ENCODE data around the gene MMD2.

MMD2 gene

DNA sequence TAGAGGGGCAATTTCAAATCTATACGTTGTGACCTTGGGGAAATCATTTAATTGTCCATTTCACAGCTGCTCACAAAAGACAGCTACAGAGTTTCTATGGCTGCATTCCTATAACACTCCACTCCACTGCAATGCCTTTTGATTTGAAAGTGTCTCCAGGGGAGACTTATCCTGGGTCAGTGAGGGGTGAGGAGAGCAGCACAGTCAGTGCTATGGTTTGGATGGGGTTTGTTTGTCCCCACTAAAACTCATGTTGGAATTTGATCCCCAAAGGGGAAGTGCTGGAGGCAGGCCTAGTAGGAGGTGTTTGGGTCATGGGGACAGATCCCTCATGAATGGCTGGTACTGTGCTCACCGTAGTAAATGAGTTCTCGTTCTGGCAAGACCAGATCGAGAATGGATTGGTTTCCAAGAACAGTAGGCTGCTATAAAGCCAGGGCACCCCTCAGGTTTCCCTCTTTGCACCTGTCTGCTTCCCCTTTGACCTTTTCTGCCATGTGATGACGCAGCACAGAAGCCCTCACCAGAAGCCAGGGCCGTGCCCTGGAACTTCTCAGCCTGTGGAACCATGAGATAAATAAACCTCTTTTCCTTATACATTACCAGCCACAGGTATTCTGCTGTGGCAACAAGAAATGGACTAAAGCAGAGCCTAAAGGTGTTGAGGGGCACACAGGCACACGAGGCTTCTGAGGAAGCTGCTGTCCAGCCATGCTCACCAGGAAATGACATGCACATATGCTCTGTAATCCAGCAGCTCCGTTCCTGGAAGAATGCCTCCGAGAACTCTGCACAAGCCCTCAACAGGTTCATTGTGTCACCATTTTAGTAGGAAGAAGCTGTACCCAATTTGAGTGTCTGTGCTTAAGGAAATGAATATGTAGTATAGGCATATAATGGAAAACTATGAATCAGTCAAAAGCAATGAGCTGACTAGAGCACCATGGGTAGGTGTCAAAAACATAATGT, 92.2 kb downstream of the MMD2 start:
- FAIRE-seq: no peak

DNA sequence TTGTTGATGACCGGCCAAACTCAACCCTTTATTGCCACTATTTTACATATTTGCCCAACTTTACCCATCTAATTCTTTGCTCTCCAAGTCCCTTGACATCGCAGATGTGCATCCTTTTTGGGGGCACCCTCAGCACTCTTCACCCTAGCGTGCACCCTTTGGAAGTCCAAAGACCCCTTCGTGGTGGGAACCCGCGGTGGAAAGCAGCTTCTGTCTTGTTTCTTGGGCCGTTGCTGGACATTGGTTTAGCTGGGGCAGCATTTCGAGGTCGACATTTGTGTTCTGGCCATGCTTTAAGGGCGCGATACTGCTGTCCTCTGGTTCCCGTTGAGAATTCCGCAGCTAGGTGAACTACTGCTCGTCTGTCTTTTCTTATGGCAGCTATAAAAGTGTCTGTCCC, 96.8 kb downstream of the MMD2 start:
- FAIRE-seq: no peak

DNA sequence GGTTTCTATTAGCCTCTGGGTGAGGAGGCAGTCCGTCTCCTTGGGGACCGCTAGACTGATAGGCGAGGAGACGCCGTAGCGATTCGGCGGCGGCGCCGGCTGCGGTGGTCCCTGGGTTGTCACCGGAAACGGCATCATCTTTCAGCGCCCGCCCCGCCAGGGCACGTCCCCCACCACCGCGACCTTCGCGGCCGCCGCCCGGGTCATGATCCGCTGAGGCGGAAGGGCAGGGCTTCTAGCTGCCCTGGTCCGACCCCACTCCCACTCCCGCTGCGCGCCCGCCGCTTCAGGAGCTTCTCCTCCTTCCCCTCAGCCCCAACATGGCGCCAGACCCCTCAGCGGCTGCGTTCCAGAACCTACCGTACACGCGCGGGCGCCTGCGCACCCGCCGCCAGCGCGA, 97.3 kb downstream of the MMD2 start, which contains the start of gene PAPOLB:
PAPOLB (minus strand) TSS at position 358 of the 400 bp plus-strand sequence; CDS start at position 138, 220 bp downstream.
- no peak for FAIRE-seq

DNA sequence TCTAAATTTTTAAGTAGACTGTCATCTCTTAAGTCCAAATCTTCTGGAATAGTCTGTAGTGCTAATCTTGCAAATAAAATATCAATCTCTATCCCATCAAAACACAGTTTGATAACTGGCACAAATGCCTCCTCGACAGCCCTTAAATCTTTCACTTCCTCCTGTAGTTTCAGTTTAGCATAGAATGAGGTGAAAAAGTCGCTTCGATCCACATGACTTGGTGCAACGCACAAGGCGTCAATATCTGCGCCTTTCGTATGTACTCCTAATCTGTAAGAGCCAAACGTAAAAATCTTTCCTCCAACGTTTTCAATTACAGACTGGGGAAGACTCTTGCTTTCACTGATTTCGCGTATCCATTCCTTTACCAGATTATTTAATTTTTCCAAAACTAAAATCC, 97.8 kb downstream of the MMD2 start:
- FAIRE-seq: no peak

DNA sequence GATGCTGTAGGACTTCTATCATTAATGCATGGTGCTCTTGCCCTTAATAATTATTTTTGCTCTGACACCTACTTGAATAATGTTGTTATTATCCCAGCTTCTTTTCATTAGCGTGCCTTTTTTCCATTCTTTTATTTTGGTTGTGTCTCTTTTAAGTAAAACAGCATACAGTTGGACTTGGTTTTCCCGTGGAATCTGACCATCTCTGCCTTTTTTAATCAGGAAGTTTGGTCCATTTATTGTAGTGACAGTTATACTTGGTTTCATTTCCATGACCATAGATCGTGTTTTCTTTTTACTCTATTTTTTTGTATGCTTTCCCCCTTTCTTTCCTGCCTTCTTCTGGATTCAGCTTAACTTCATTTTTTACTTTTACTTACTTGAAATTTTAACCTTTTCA, 101.8 kb downstream of the MMD2 start:
- FAIRE-seq: no peak

DNA sequence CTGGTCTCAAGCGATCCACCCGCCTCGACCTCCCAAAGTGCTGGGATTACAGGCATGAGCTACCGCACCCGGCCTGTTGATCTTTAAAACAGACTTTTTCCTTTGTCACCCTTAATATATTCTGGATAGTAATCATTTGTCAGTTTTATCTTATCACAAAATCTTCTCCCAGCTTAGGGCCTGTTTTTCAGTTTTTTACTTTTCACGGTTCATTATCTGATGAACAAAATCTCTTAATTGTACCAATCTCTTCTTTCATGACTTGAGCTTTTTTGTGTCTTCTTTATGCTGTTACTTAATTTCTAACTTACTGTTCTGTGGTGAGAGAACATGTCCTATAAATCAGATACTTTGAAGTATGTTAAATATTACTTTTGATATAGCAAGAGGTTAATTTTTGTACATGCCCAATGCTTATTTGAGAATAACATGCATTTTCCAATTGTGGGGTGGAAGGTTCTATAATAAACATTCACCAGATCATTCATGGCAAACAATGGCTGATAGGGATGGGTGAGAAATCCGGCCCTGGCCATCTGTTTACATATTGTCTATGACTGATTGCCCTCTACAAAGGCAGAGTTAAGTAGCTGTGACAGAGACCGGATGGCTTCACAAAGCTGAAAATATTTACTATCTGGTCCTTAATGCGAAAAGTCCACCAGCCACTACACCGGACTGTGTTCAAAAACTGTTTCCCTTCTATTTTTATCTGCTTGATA, 102.5 kb downstream of the MMD2 start:
- no peak for FAIRE-seq
